Measurements from ENCODE around the gene DNAH3. TPM values are rescaled to one million over a fixed set of nuclear protein-coding genes. Genes with fewer than 3 reads are reported as not detected.
"Not testable (repeated sequence)": the region's sequence is repeated elsewhere in the genome, so short reads cannot be mapped to it uniquely, and the experiment has no call there.

Gene DNAH3
- total RNA-seq, 1 experiment from 2014 or later = not detected

DNA sequence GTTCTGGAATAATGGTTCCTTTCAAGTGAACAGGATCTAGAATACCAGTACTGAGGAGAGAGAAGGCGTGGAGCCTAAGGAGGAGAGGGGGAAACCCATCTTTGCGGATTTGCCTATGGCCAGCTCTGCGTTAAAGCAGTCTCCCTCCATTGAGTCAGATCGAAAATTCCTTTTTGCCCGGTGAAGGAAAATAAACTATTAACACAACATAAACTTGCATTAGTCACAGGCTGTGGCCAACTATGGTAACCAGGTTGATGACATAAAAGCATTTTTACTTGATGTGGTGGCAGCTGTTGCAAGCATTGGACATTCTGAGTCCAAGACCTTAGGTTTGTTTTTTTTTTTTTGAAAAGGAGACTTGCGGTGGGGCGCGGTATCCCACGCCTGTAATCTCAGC lies 16.7 kb upstream of the DNAH3 start:
- DNase-seq (ENCODE audit: low spot score) = peak; percentile 97

GRCh38 chr16:21166561-21166961 lies 15.9 kb upstream of the DNAH3 start:
- peak; percentile 79 for DNase-seq (ENCODE audit: low spot score)

DNA sequence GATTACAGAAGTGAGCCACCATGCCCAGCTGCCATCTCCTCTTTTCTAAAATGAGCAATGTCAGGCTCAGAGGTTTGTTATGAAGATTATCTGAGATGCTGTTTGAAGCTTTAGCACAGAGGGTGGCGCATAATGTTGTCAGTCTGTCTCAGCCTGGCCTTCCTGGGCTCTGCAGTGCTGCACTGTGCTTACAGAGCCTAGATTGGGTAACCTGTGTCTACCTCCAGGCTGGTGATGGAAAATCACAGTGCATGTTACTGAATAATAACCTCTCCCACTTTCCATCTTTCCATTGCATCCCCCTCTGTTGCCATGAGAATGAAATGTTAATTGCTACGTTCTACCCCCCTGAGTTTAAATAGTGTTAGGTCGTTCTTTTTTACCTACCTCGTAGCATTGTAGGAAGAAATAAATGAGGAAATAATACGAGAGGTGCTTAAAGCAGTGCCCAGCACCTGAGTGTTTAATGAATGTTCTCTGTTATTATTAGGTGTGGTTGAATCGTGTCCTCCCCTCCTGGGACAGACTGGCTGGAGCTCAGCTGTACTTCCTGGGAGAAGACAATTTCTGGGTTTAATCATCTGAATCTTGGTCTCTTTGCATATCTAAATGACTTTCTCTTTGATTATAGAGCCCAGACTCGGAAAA lies 14.0 kb upstream of the DNAH3 start:
- DNase-seq (ENCODE audit: low spot score) = no peak

DNA sequence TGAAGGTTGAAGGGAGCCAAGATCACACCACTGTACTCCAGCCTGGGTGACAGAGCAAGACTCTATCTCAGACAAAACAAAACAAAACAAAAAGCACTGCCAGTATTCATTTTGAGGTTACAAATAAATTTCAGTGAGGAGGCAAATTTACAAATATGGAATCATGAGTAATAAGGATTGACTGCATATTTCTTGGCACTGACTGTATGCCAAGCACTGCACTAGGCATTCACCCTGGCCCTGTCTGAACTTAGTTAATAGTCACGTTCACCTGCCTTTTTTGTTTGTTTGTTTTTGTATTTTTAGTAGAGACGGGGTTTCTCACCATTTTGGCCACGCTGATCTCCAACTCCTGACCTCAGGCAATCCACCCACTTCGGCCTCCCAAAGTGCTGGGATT lies 12.9 kb upstream of the DNAH3 start:
- no peak for DNase-seq (ENCODE audit: low spot score)

GRCh38 chr16:21162661-21163151 lies 12.1 kb upstream of the DNAH3 start:
- DNase-seq (ENCODE audit: low spot score) = no peak

- DNase-seq (ENCODE audit: low spot score) = no peak
Measured at GRCh38 chr16:21161211-21161610, 10.6 kb upstream of the DNAH3 start.

DNA sequence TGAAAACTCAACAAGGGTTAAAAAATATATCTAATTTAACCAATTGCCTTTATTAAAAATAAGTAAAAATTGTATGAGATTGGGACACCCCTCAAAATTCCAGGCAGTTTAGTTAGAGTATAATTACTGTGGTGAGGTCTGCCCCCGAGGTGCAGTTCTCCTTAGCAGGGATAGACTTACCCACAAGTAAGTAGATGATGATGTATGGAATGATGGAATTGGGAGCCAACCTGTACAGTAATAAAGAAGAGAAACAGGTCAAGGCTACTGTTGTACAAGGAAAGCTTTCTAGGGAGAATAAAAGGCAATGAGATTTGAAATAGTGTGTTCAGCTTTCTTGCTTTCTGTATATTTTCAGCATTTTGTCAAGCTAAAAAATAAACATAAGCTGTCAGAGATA lies 9.6 kb upstream of the DNAH3 start:
- no peak for DNase-seq (ENCODE audit: low spot score)

DNA sequence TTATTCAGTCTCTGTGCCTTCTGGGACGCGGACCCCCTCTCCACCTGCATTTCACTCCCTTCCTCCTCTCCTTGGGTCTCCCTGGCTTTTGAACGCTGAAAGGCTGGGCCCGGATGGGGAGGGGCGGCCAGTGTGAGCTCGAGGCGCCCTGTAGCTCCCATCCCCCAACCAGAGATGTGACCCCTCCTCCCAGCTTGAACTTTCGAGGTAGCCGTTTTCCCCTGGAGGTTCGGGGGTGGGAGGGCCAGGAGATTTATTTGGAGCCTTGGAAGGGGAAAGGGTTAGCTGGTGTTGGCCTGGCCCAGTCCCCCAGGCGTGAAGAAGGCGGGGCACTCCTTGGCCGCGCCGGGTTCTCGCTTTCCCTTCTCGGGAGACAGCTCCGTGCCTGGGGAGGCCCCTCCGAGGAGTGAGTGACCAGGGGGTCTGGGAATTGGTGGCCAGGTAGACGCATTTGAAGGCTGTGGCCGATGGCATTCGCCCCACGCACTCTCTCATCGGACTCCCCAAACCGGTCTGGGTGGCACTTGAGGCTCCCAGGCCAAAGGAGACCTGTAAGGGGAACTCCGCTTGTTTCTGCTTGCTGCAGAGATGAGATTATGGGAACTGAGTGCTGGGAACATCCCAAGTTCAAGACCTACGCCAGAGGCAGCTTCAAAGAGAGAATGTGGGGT lies 8.8 kb upstream of the DNAH3 start:
- DNase-seq (ENCODE audit: low spot score) = no peak

GRCh38 chr16:21158208-21159110 lies 7.8 kb upstream of the DNAH3 start, which contains the start of gene LDAF1:
TSS of gene LDAF1 (plus strand) at chr16:21158674. CDS start at chr16:21161183, 2,509 bp downstream.
- DNase-seq (ENCODE audit: low spot score) = peak; percentile 71

DNA sequence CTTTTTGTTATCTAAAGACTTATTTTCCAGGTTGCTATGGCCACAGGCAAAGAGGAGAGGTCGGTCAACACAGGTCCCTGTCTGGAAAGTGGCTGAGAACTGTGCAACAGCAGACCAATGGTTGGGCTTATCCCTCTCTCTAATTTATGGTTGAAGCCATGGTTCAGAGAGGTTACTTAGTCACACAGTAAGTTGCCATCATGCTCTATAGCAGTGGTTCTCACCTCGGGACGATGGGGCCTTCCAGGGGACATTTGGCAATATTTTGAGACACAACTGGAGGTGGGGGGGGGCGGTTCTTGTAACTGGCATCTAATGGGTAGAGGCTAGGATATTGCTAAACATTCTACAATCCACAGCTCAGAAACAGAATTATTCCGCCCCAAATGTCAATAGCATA lies 7.0 kb upstream of the DNAH3 start:
- DNase-seq (ENCODE audit: low spot score) = no peak

- DNase-seq (ENCODE audit: low spot score) = peak; percentile 80
Measured at GRCh38 chr16:21156767-21157467, 6.3 kb upstream of the DNAH3 start.

DNA sequence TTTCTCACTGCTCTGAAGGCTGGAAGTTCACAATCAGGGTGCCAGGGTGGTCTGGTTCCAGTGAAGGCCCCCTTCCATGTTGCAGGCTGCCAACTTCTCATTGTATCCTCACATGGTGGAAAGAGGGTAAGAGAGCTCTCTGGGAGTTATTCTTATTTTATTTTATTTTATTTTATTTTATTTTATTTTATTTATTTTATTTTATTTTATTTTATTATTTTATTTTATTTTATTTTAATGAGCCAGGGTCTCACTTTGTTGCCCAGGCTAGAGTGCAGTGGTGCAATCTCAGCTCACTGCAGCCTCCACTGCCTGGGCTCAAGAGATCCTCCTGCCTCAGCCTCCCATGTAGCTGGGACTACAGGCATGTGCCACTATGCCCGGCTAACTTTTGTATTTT lies 5.4 kb upstream of the DNAH3 start:
- not testable (repeated sequence) for DNase-seq (ENCODE audit: low spot score)

DNA sequence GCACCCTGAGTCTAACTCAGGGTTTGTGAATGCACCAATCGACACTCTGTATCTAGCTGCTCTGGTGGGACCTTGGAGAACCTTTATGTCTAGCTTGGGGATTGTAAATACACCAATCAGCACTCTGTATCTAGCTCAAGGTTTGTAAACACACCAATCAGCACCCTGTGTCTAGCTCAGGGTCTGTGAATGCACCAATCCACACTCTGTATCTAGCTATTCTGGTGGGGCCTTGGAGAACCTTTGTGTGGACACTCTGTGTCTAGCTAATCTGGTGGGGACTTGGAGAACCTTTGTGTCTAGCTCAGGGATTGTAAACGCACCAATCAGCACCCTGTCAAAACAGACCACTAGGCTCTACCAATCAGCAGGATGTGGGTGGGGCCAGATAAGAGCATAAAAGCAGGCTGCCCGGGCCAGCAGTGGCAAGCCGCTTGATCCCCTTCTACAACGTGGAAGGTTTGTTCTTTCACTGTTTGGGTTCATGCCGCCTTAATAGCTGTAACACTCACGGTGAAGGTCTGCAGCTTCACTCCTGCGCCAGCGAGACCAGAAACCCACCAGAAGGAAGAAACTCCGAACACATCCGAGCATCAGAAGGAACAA lies 2.6 kb upstream of the DNAH3 start:
- not testable (repeated sequence) for DNase-seq (ENCODE audit: low spot score)

DNA sequence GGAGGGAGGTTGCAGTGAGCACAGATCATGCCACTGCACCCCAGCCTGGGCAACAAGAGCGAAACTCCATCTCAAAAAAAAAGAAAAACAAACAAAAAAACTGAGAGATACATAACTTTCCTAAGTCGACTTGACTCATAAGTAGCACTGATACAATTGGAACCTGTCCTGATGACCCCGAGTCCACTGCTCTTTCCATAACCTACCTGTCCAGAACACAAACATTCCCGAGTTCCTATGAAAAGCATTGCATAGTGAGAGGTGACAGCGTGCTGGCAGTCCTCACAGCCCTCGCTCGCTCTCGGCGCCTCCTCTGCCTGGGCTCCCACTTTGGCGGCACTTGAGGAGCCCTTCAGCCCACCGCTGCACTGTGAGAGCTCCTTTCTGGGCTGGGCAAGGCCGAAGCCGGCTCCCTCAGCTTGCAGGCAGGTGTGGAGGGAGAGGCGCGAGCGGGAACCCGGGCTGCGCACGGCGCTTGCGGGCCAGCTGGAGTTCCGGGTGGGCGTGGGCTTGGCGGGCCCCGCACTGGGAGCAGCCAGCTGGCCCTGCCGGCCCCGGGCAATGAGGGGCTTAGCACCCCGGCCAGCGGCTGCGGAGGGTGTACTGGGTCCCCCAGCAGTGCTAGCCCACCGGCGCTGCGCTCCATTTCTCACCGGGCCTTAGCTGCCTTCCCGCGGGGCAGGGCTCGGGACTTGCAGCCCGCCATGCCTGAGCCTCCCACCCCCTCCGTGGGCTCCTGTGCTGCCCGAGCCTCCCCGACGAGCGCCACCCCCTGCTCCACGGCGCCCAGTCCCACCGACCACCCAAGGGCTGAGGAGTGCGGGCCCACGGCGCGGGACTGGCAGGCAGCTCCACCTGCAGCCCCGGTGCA lies 1.7 kb upstream of the DNAH3 start:
- not testable (repeated sequence) for DNase-seq (ENCODE audit: low spot score)

DNA sequence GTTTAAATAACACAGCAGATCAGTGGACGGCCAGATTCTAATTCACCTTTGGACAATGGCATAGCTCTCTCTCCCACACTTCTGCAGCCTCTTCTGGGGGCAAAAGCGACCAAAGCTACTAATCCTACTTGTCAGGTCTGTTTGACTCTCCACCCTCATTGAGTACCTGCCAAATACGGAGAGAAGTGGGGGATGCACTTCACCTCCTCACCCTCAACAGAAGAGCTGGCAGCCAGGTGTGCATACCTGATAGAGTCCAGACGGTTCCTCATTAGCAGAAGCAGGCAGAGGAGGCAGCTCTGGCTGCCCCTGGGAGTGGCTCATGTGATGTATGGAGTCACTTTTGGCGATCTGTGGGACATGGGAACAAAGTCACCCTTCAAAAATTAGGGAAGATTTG lies 4.9 kb downstream of the DNAH3 start:
- no peak for DNase-seq (ENCODE audit: low spot score)

DNA sequence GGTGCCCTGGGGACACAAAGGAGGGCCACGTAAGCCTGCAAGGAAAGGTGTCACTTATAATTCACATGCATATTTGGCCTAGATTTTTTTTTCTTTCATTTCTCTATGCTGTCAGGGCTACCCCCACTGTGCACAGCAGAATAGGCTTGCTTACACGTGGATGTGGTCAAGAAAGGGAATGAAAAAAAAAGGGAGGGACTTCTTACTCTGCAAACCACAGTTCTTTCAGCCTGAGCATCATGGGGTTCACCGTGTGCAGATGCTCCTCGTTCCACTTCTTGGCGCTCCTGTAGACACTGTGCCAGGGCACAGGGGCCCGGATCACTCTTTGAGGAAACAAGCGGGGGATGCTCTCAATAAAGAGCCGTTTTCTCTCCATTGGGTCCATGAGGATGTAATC lies 16.6 kb downstream of the DNAH3 start:
- DNase-seq (ENCODE audit: low spot score) = no peak

- no peak for DNase-seq (ENCODE audit: low spot score)
Measured at GRCh38 chr16:21130811-21131210, 19.8 kb downstream of the DNAH3 start.

GRCh38 chr16:21128991-21129390 lies 21.7 kb downstream of the DNAH3 start:
- no peak for DNase-seq (ENCODE audit: low spot score)

- no peak for DNase-seq (ENCODE audit: low spot score)
Measured at GRCh38 chr16:21126518-21126917, 24.1 kb downstream of the DNAH3 start.

- no peak for DNase-seq (ENCODE audit: low spot score)
Measured at GRCh38 chr16:21125191-21125590, 25.5 kb downstream of the DNAH3 start.

Data from A172 (cell line).